GM23338 (cell line): Measurements from ENCODE around the gene CDC42EP5.

ENCODE experiments used
- CREB1 ChIP-seq: fragments of 250-450 bp; sonication (Bioruptor Pico); IDR thresholded peaks from 2 replicates; pipeline ENCODE4 v1.5.0; 2020; ENCODE audit warnings: low read depth, mild to moderate bottlenecking, moderate library complexity
- CTCF ChIP-seq, 2 experiments: fragments of 200-600 bp in 1 of 2; sonication (generic) in 1 of 2; conservative IDR thresholded peaks; 2 replicates each; pipeline versions ENCODE4 v1.5.1 to v1.6.1; 2016 to 2017; ENCODE audit warnings: antibody characterized with exemption in 2 of 2, low read depth in 2 of 2, mild to moderate bottlenecking in 2 of 2, moderate library complexity in 1 of 2
- ETS1 ChIP-seq: IDR thresholded peaks from 2 replicates; pipeline ENCODE4 v1.6.1; 2016; ENCODE audit warnings: antibody characterized with exemption
- EZH2 ChIP-seq: fragments of 200-600 bp; sonication (generic); IDR thresholded peaks from one replicate; pipeline ENCODE4 v1.8.0; 2017; ENCODE audit warnings: antibody characterized with exemption, mild to moderate bottlenecking, low read depth; ENCODE audit not compliant: unreplicated experiment
- EZH2phosphoT487 ChIP-seq: fragments of 200-600 bp; sonication (generic); IDR thresholded peaks from one replicate; pipeline ENCODE4 v1.8.1; 2018; ENCODE audit warnings: antibody characterized with exemption; ENCODE audit not compliant: unreplicated experiment
- JUNB ChIP-seq: IDR thresholded peaks from one replicate; pipeline ENCODE4 v1.6.1; 2016; ENCODE audit warnings: antibody characterized with exemption; ENCODE audit not compliant: unreplicated experiment
- NANOG ChIP-seq: IDR thresholded peaks from 2 replicates; pipeline ENCODE4 v1.6.1; 2016; ENCODE audit warnings: antibody characterized with exemption, borderline replicate concordance
- POLR2AphosphoS5 ChIP-seq: IDR thresholded peaks from 2 replicates; pipeline ENCODE4 v1.6.1; 2016; ENCODE audit warnings: antibody characterized with exemption, low read depth
- REST ChIP-seq: IDR thresholded peaks from one replicate; pipeline ENCODE4 v1.6.1; 2018; ENCODE audit warnings: antibody characterized with exemption; ENCODE audit not compliant: unreplicated experiment
- STAT1 ChIP-seq: IDR thresholded peaks from one replicate; pipeline ENCODE4 v1.6.1; 2016; ENCODE audit warnings: antibody characterized with exemption; ENCODE audit not compliant: unreplicated experiment
- ZNF114 ChIP-seq: fragments of 250-450 bp; sonication (Bioruptor Pico); IDR thresholded peaks from 2 replicates; pipeline ENCODE4 v1.5.0; 2020; ENCODE audit warnings: mild to moderate bottlenecking, moderate library complexity
- ZNF462 ChIP-seq: fragments of 250-450 bp; sonication (Bioruptor Pico); IDR thresholded peaks from 2 replicates; pipeline ENCODE4 v1.5.0; 2020; ENCODE audit warnings: mild to moderate bottlenecking, moderate library complexity

GRCh38 chr19:54485851-54486250 is 12.8 kb upstream of the CDC42EP5 start:
- TF ChIP-seq CTCF (conservative IDR thresholded peaks at IDR 0.05; ENCODE audit: low read depth in 2 of 2) (no peak), EZH2phosphoT487 (no peak), EZH2 (no peak), POLR2AphosphoS5 (no peak), JUNB (no peak), REST (no peak), CREB1 (CRISPR knock-in tag) (no peak), ZNF114 (CRISPR knock-in tag) (no peak), ETS1 (no peak), ZNF462 (CRISPR knock-in tag) (no peak), STAT1 (no peak), NANOG (no peak)
